GM21367 (cell line): ENCODE data around the gene NFRKB.

Source experiments
- ATAC-seq: cut with Tn5 transposase; IDR thresholded peaks from one replicate; pipeline ENCODE4 v1.9.1; 2021; ENCODE audit not compliant: unreplicated experiment

Gene NFRKB

DNA sequence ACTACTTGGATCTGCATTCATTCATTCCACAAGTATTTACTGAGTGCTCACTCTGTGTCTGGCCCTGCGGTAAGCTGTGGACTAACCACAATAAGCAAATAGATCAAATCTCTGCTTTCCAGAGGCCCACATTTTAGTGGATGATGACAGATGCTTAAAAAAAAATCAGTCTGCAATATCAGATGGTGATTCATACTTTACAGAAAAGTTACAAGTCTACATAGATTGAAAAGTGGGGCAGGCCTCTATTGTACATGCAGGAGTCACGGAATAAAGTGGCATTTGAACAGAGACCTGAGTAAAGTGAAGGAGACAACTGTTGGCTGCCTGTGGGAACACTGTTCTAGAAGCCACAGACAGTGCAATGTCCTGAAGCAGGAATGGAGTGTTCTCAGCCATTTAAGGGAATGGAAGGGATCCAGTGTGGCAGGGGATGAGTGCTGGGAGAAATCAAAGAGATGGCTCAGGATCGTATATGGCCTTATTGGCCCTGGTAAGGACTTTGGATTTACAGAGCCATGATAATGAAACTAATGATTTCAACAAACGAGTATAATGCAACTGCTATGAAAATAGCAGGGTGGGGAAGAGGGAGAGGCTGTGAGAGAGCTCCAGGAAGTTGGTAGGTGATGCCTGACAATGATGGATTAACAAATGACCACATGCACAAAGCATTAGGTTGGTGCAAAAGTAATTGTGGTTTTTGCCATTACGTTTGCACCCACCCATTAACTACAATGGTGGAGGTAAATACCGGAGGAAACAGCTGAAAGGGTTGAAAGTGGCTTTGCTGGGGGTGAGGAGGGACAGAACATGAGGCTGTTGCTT is 48.7 kb downstream of the NFRKB start:
- no peak for ATAC-seq
